ENCODE measurements around the gene OPCML. TPM values are rescaled to one million over a fixed set of nuclear protein-coding genes. Genes with fewer than 3 reads are reported as not detected.

Gene OPCML
- total RNA-seq, 1 experiment from 2014 or later: 0.94 TPM

GRCh38 chr11:132881622-132882021, 650.7 kb downstream of the OPCML start:
- H2BK12ac ChIP-seq (ENCODE audit: insufficient read length, low read depth, low read length): no peak overlapping the region
- H3K9me3 Mint-ChIP-seq: no peaks in the 10 kb centered on the region; a peak in 1 of 5 replicates
- H3K4me1 ChIP-seq (ENCODE audit: insufficient read depth, low read length): no peaks in the 10 kb centered on the region
- no peaks in the 10 kb centered on the region for H3K9me3 ChIP-seq (ENCODE audit: control insufficient read depth, low read depth, low read length)
- H3K4ac ChIP-seq (ENCODE audit: low read depth, low read length): no peak overlapping the region
- TF ChIP-seq, protein P1, sequence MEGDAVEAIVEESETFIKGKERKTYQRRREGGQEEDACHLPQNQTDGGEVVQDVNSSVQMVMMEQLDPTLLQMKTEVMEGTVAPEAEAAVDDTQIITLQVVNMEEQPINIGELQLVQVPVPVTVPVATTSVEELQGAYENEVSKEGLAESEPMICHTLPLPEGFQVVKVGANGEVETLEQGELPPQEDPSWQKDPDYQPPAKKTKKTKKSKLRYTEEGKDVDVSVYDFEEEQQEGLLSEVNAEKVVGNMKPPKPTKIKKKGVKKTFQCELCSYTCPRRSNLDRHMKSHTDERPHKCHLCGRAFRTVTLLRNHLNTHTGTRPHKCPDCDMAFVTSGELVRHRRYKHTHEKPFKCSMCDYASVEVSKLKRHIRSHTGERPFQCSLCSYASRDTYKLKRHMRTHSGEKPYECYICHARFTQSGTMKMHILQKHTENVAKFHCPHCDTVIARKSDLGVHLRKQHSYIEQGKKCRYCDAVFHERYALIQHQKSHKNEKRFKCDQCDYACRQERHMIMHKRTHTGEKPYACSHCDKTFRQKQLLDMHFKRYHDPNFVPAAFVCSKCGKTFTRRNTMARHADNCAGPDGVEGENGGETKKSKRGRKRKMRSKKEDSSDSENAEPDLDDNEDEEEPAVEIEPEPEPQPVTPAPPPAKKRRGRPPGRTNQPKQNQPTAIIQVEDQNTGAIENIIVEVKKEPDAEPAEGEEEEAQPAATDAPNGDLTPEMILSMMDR (conservative IDR thresholded peaks at IDR 0.05): no peak
- H3K18ac ChIP-seq (ENCODE audit: insufficient read length, low read depth, low read length): no peak overlapping the region
- H2AK5ac ChIP-seq (ENCODE audit: insufficient read length, low read length): no peak overlapping the region
- H2BK20ac ChIP-seq (ENCODE audit: low read depth, low read length, poor library complexity, severe bottlenecking): no peak overlapping the region
- H4K5ac ChIP-seq (ENCODE audit: insufficient read length, low read depth, low read length): no peak overlapping the region
- no peak overlapping the region for H4K8ac ChIP-seq (replicated peaks; ENCODE audit: insufficient read length, low read depth, low read length)
- H3K27me3 Mint-ChIP-seq (ENCODE audit: low read depth): no peaks in the 10 kb centered on the region; the same call in none of the 2 replicates
- peaks cover 18 to 24% of the 10 kb centered on the region in 2 experiments for H3K4me1 Mint-ChIP-seq
- no peak overlapping the region for H2BK120ac ChIP-seq (ENCODE audit: low read depth, low read length, poor library complexity, severe bottlenecking)
- H3K79me1 ChIP-seq (ENCODE audit: insufficient read depth, low read depth, low read length, poor library complexity, severe bottlenecking): no peaks in the 10 kb centered on the region
- H3K56ac ChIP-seq (ENCODE audit: insufficient read length, low read depth, low read length): no peak overlapping the region
- no peak overlapping the region for H3K4me3 Mint-ChIP-seq
- no peaks in the 10 kb centered on the region for H3K79me2 ChIP-seq (ENCODE audit: insufficient read depth, low read length)
- H2AFZ ChIP-seq (ENCODE audit: low read length): no peak overlapping the region
- H2BK15ac ChIP-seq (ENCODE audit: low read depth, low read length): no peak overlapping the region
- WGBS (ENCODE audit: extremely low coverage, insufficient read length, low lambda C conversion rate): no CpG with 5 or more reads among the region's 3 CpGs
- no peak overlapping the region for H2BK5ac ChIP-seq (ENCODE audit: insufficient read length, low read length)
- no peak overlapping the region for H3K4me2 ChIP-seq (ENCODE audit: insufficient read depth, insufficient read length, low read length)
- no peak overlapping the region for H4K91ac ChIP-seq (ENCODE audit: insufficient read length, low read depth, low read length)
- H3K23me2 ChIP-seq (ENCODE audit: insufficient read length, low read depth, low read length, poor library complexity, severe bottlenecking): no peaks in the 10 kb centered on the region
- no peak for DNase-seq
- H4K20me1 ChIP-seq (ENCODE audit: control insufficient read depth, insufficient read depth, insufficient read length): no peaks in the 10 kb centered on the region
- H3K36me3 Mint-ChIP-seq (ENCODE audit: insufficient read depth in 1 of 3, low read depth in 3 of 3): peaks cover 0 to 6% (median 0%) of the 10 kb centered on the region in 3 experiments; a peak in 1 of 7 replicates
- H3K27me3 ChIP-seq (ENCODE audit: insufficient read depth, low read length): no peaks in the 10 kb centered on the region; the same call in 1 of the 2 replicates
- H3K9ac ChIP-seq (ENCODE audit: extremely low read depth, insufficient read length, low read length): no peak overlapping the region
- H3K14ac ChIP-seq (ENCODE audit: insufficient read depth, low read length): no peak overlapping the region
- no peak overlapping the region for H3T11ph ChIP-seq (ENCODE audit: low read length)
- no peak overlapping the region for H3K23ac ChIP-seq (ENCODE audit: insufficient read length, low read depth, low read length)
- H3K27ac Mint-ChIP-seq: no peak overlapping the region
- H3K27ac ChIP-seq (ENCODE audit: insufficient read length, low read depth, low read length): no peak overlapping the region

All from H9 (cell line).